H9 (cell line): Measurements from ENCODE around the gene DDX55. TPM values are rescaled to one million over a fixed set of nuclear protein-coding genes. Genes with fewer than 3 reads are reported as not detected.

Experiments used
- DNase-seq: peaks from one replicate; pipeline ENCODE4 v3.0.0-alpha.2; 2017
- H2AFZ ChIP-seq: one replicate; pipeline ENCODE4 v1.6.1; 2013; ENCODE audit warnings: mild to moderate bottlenecking, low read length, control low read depth, moderate library complexity
- H2AK5ac ChIP-seq: 2 replicates; pipeline ENCODE4 v1.6.1; 2013; ENCODE audit warnings: low read length, control low read depth, mixed read lengths; ENCODE audit not compliant: insufficient read length
- H2BK120ac ChIP-seq: one replicate; pipeline ENCODE4 v1.6.1; 2013; ENCODE audit warnings: low read depth, mild to moderate bottlenecking, low read length, control low read depth, inconsistent platforms; ENCODE audit not compliant: poor library complexity, severe bottlenecking
- H2BK12ac ChIP-seq: 2 replicates; pipeline ENCODE4 v1.6.1; 2013; ENCODE audit warnings: low read length, control low read depth, mixed read lengths, low read depth; ENCODE audit not compliant: insufficient read length
- H2BK15ac ChIP-seq: 2 replicates; pipeline ENCODE4 v1.6.1; 2013; ENCODE audit warnings: low read depth, low read length, control low read depth
- H2BK20ac ChIP-seq: one replicate; pipeline ENCODE4 v1.6.1; 2013; ENCODE audit warnings: low read depth, mild to moderate bottlenecking, low read length, control low read depth, inconsistent platforms; ENCODE audit not compliant: poor library complexity, severe bottlenecking
- H2BK5ac ChIP-seq: 2 replicates; pipeline ENCODE4 v1.6.1; 2013; ENCODE audit warnings: low read length, control low read depth, mixed read lengths; ENCODE audit not compliant: insufficient read length
- H3K14ac ChIP-seq: 2 replicates; pipeline ENCODE4 v1.6.1; 2013; ENCODE audit warnings: low read length, control low read depth; ENCODE audit not compliant: insufficient read depth
- H3K18ac ChIP-seq: 2 replicates; pipeline ENCODE4 v1.6.1; 2013; ENCODE audit warnings: low read depth, mild to moderate bottlenecking, mixed read lengths, low read length, control low read depth; ENCODE audit not compliant: insufficient read length
- H3K23ac ChIP-seq: 2 replicates; pipeline ENCODE4 v1.6.1; 2013; ENCODE audit warnings: low read length, control low read depth, mixed read lengths, low read depth; ENCODE audit not compliant: insufficient read length
- H3K23me2 ChIP-seq: 2 replicates; pipeline ENCODE4 v1.6.1; 2013; ENCODE audit warnings: low read depth, mild to moderate bottlenecking, mixed read lengths, low read length, control low read depth; ENCODE audit not compliant: insufficient read length, poor library complexity, severe bottlenecking
- H3K27ac ChIP-seq: 2 replicates; pipeline ENCODE4 v1.5.1; 2013; ENCODE audit warnings: low read length, control low read depth, mixed read lengths, low read depth; ENCODE audit not compliant: insufficient read length
- H3K27me3 ChIP-seq: 2 replicates; pipeline ENCODE4 v1.6.1; 2013; ENCODE audit warnings: low read length, control low read depth, inconsistent platforms; ENCODE audit not compliant: insufficient read depth
- H3K4ac ChIP-seq: 2 replicates; pipeline ENCODE4 v1.6.1; 2013; ENCODE audit warnings: low read depth, mild to moderate bottlenecking, control low read depth, inconsistent platforms, low read length, moderate library complexity
- H3K4me1 ChIP-seq: 2 replicates; pipeline ENCODE4 v1.6.1; 2013; ENCODE audit warnings: low read length, control low read depth, inconsistent platforms; ENCODE audit not compliant: insufficient read depth
- H3K4me2 ChIP-seq: 2 replicates; pipeline ENCODE4 v1.6.1; 2013; ENCODE audit warnings: low read length, control low read depth, mixed read lengths; ENCODE audit not compliant: insufficient read length, insufficient read depth
- H3K56ac ChIP-seq: 2 replicates; pipeline ENCODE4 v1.6.1; 2013; ENCODE audit warnings: low read depth, mild to moderate bottlenecking, mixed read lengths, low read length, control low read depth; ENCODE audit not compliant: insufficient read length
- H3K79me1 ChIP-seq: 2 replicates; pipeline ENCODE4 v1.6.1; 2013; ENCODE audit warnings: low read depth, mild to moderate bottlenecking, moderate library complexity, low read length, control low read depth, inconsistent platforms; ENCODE audit not compliant: insufficient read depth, poor library complexity, severe bottlenecking
- H3K79me2 ChIP-seq: 2 replicates; pipeline ENCODE4 v1.6.1; 2013; ENCODE audit warnings: low read length, control low read depth, inconsistent platforms; ENCODE audit not compliant: insufficient read depth
- H3K9ac ChIP-seq: 2 replicates; pipeline ENCODE4 v1.6.1; 2013; ENCODE audit warnings: low read length, control low read depth, mixed read lengths; ENCODE audit not compliant: insufficient read length; ENCODE audit errors: extremely low read depth
- H3K9me3 ChIP-seq: one replicate; pipeline ENCODE4 v1.6.1; 2013; ENCODE audit warnings: low read depth, low read length, inconsistent platforms; ENCODE audit not compliant: control insufficient read depth
- H3T11ph ChIP-seq: one replicate; pipeline ENCODE4 v1.6.1; 2013; ENCODE audit warnings: mild to moderate bottlenecking, low read length, control low read depth, inconsistent platforms
- H4K20me1 ChIP-seq: one replicate; pipeline ENCODE4 v1.6.1; 2013; ENCODE audit not compliant: control insufficient read depth, insufficient read length, insufficient read depth
- H4K5ac ChIP-seq: 2 replicates; pipeline ENCODE4 v1.6.1; 2013; ENCODE audit warnings: low read depth, mild to moderate bottlenecking, mixed read lengths, low read length, control low read depth; ENCODE audit not compliant: insufficient read length
- H4K8ac ChIP-seq: replicated peaks from 2 replicates; pipeline ENCODE4 v1.6.1; 2013; ENCODE audit warnings: low read length, control low read depth, mixed read lengths, low read depth; ENCODE audit not compliant: insufficient read length
- H4K91ac ChIP-seq: 2 replicates; pipeline ENCODE4 v1.6.1; 2013; ENCODE audit warnings: low read depth, mild to moderate bottlenecking, moderate library complexity, mixed read lengths, low read length, control low read depth; ENCODE audit not compliant: insufficient read length
- H3K27ac Mint-ChIP-seq, 3 experiments: 2 replicates in 2 of 3; 3 replicates in 1 of 3; pipeline ENCODE4 v1.8.0; 2020 to 2021; ENCODE audit warnings: mixed read lengths in 3 of 3, mild to moderate bottlenecking in 1 of 3, moderate library complexity in 1 of 3
- H3K27me3 Mint-ChIP-seq: 2 replicates; pipeline ENCODE4 v1.8.0; 2021; ENCODE audit warnings: low read depth, mild to moderate bottlenecking, moderate library complexity, mixed read lengths
- H3K36me3 Mint-ChIP-seq, 3 experiments: 2 replicates in 2 of 3; 3 replicates in 1 of 3; pipeline ENCODE4 v1.8.0; 2020 to 2021; ENCODE audit warnings: low read depth in 3 of 3, mixed read lengths in 3 of 3; ENCODE audit not compliant: insufficient read depth in 1 of 3
- H3K4me1 Mint-ChIP-seq, 2 experiments: 2 replicates each; pipeline ENCODE4 v1.8.0; 2020; ENCODE audit warnings: mixed read lengths in 2 of 2
- H3K4me3 Mint-ChIP-seq, 2 experiments: 2 replicates in 1 of 2; 3 replicates in 1 of 2; pipeline ENCODE4 v1.8.0; 2020 to 2021; ENCODE audit warnings: mild to moderate bottlenecking in 2 of 2, mixed read lengths in 2 of 2, moderate library complexity in 1 of 2
- H3K9me3 Mint-ChIP-seq, 2 experiments: 2 replicates in 1 of 2; 3 replicates in 1 of 2; pipeline ENCODE4 v1.8.0; 2020; ENCODE audit warnings: mild to moderate bottlenecking in 2 of 2, mixed read lengths in 2 of 2, moderate library complexity in 1 of 2
- CTCF ChIP-seq: fragments of 200-600 bp; sonication (generic); conservative IDR thresholded peaks from 3 replicates; pipeline ENCODE4 v1.8.0; 2021; ENCODE audit warnings: antibody characterized with exemption, mild to moderate bottlenecking
- WGBS: extraction: QIAGEN DNeasy Blood & Tissue Kit; methylation state at CpG from one replicate; pipeline ENCODE4 v1.1.7; 2013; ENCODE audit warnings: missing lambda C conversion rate, low lambda C conversion rate, mixed read lengths; ENCODE audit not compliant: insufficient read length; ENCODE audit errors: extremely low coverage; 5-methylcytosine and 5-hydroxymethylcytosine counted together
- total RNA-seq: library from RNA; stranded (reverse); gene quantifications from 2 replicates; pipeline ENCODE4 v1.2.1, GENCODE V29; 2021

Gene DDX55
- total RNA-seq, 1 experiment from 2014 or later, result 51.7 TPM

- Histone ChIP-seq H3K4me2 (no peak overlapping the region), H3T11ph (no peak overlapping the region), H2BK15ac (no peak overlapping the region), H3K9ac (no peak overlapping the region), H3K18ac (no peak overlapping the region), H3K14ac (no peak overlapping the region), H4K91ac (no peak overlapping the region), H3K56ac (no peak overlapping the region), H3K27ac (no peak overlapping the region), H3K79me1 (no peaks in the 10 kb centered on the region), H2AFZ (no peak overlapping the region), H2BK20ac (no peak overlapping the region), H4K20me1 (no peaks in the 10 kb centered on the region), H3K4me1 (no peaks in the 10 kb centered on the region), H3K79me2 (no peaks in the 10 kb centered on the region), H2BK120ac (no peak overlapping the region), H4K8ac (no peak overlapping the region), H3K4ac (no peak overlapping the region), H3K23ac (no peak overlapping the region), H3K23me2 (no peaks in the 10 kb centered on the region), H2BK5ac (no peak overlapping the region), H2BK12ac (no peak overlapping the region), H4K5ac (no peak overlapping the region), H3K9me3 (no peaks in the 10 kb centered on the region), H3K27me3 (no peaks in the 10 kb centered on the region), H2AK5ac (no peak overlapping the region)
- H3K27ac Mint-ChIP-seq, result no peak overlapping the region; a peak in 2 of 7 replicates
- H3K27me3 Mint-ChIP-seq, result no peaks in the 10 kb centered on the region
- H3K9me3 Mint-ChIP-seq, result no peaks in the 10 kb centered on the region
- H3K36me3 Mint-ChIP-seq, result peaks cover 19 to 59% (median 45%) of the 10 kb centered on the region in 3 experiments; a peak in 6 of 7 replicates
- 100% methylated on average over 4 of the region's 4 CpGs for WGBS
- no peak for DNase-seq
- TF ChIP-seq CTCF, result no peak
- H3K4me3 Mint-ChIP-seq, result peak overlapping the region in 1 of 2 experiments; percentile 24; a peak in 1 of 5 replicates
- no peaks in the 10 kb centered on the region for H3K4me1 Mint-ChIP-seq
Observed at GRCh38 chr12:123654129-123654701, 52.3 kb downstream of the DDX55 start.
